ENCODE measurements around the gene RAB30.

The RAB30 gene

GRCh38 chr11:83039566-83039965 lies 32.1 kb downstream of the RAB30 start:
- no peak for DNase-seq (ENCODE audit: low spot score)

GRCh38 chr11:83037877-83038276 lies 33.8 kb downstream of the RAB30 start:
- no peak for DNase-seq (ENCODE audit: low spot score)

GRCh38 chr11:83036701-83037100 lies 35.0 kb downstream of the RAB30 start:
- no peak for DNase-seq (ENCODE audit: low spot score)

GRCh38 chr11:83035070-83035854 lies 36.4 kb downstream of the RAB30 start:
- DNase-seq (ENCODE audit: low spot score) = no peak

GRCh38 chr11:83034673-83035014 lies 37.1 kb downstream of the RAB30 start:
- DNase-seq (ENCODE audit: low spot score) = no peak

- DNase-seq (ENCODE audit: low spot score) = no peak
Observed at GRCh38 chr11:83033972-83034672, 37.6 kb downstream of the RAB30 start.

GRCh38 chr11:83033371-83033770 lies 38.3 kb downstream of the RAB30 start:
- no peak for DNase-seq (ENCODE audit: low spot score)

- DNase-seq (ENCODE audit: low spot score) = no peak
Observed at GRCh38 chr11:83031127-83031526, 40.6 kb downstream of the RAB30 start.

GRCh38 chr11:83027794-83028193 lies 43.9 kb downstream of the RAB30 start:
- DNase-seq (ENCODE audit: low spot score) = no peak

GRCh38 chr11:83027289-83027688 lies 44.4 kb downstream of the RAB30 start:
- DNase-seq (ENCODE audit: low spot score) = no peak

GRCh38 chr11:83026229-83026628 lies 45.5 kb downstream of the RAB30 start:
- DNase-seq (ENCODE audit: low spot score) = no peak

- DNase-seq (ENCODE audit: low spot score) = no peak
Observed at GRCh38 chr11:83025267-83025704, 46.4 kb downstream of the RAB30 start.

- DNase-seq (ENCODE audit: low spot score) = no peak
Observed at GRCh38 chr11:83024270-83024854, 47.3 kb downstream of the RAB30 start.

- no peak for DNase-seq (ENCODE audit: low spot score)
Observed at GRCh38 chr11:83023410-83023809, 48.3 kb downstream of the RAB30 start.

- no peak for DNase-seq (ENCODE audit: low spot score)
Observed at GRCh38 chr11:83021780-83022125, 49.9 kb downstream of the RAB30 start.

- no peak for DNase-seq (ENCODE audit: low spot score)
Observed at GRCh38 chr11:83020942-83021779, 50.5 kb downstream of the RAB30 start.

GRCh38 chr11:83019888-83020579 lies 51.7 kb downstream of the RAB30 start:
- no peak for DNase-seq (ENCODE audit: low spot score)

GRCh38 chr11:83014951-83015350 lies 56.7 kb downstream of the RAB30 start:
- no peak for DNase-seq (ENCODE audit: low spot score)

- no peak for DNase-seq (ENCODE audit: low spot score)
Observed at GRCh38 chr11:83012168-83013067, 59.3 kb downstream of the RAB30 start.

- DNase-seq (ENCODE audit: low spot score) = no peak
Observed at GRCh38 chr11:83011333-83012167, 60.1 kb downstream of the RAB30 start.
